ENCODE results near the gene IRF2BP1. TPM values are rescaled to one million over a fixed set of nuclear protein-coding genes. Genes with fewer than 3 reads are reported as not detected.

The IRF2BP1 gene
- total RNA-seq (10 to 100 TPM; 18.0 to 20.3 TPM), polyA plus RNA-seq (ENCODE audit: insufficient read length in 6 of 6) (10 to 100 TPM; 13.7 to 24.7 (median 19.5) TPM)
- long read RNA-seq, donor 1, transcript IRF2BP1-201 (1 exons, 2,564 nt) = major isoform, 27 of 27 reads
- long read RNA-seq, donor 1, partial matches to known transcripts = 0 of 27 reads
- long read RNA-seq, donor 1, other reads (novel, unspliced or antisense) = 0 of 27 reads
- long read RNA-seq, donor 2, transcript IRF2BP1-201 (1 exons, 2,564 nt) = major isoform, 35 of 35 reads
- long read RNA-seq, donor 2, partial matches to known transcripts = 0 of 35 reads
- long read RNA-seq, donor 2, other reads (novel, unspliced or antisense) = 0 of 35 reads
- long read RNA-seq, donor 3, transcript IRF2BP1-201 (1 exons, 2,564 nt) = major isoform, 18 of 18 reads
- long read RNA-seq, donor 3, partial matches to known transcripts = 0 of 18 reads
- long read RNA-seq, donor 3, other reads (novel, unspliced or antisense) = 0 of 18 reads
- long read RNA-seq, donor 4, partial matches to known transcripts = 0 of 1 reads
- long read RNA-seq, donor 4, other reads (novel, unspliced or antisense) = 0 of 1 reads
- long read RNA-seq, donor 5, transcript IRF2BP1-201 (1 exons, 2,564 nt) = major isoform, 21 of 21 reads
- long read RNA-seq, donor 5, partial matches to known transcripts = 0 of 21 reads
- long read RNA-seq, donor 5, other reads (novel, unspliced or antisense) = 0 of 21 reads
- long read RNA-seq, donor 6, transcript IRF2BP1-201 (1 exons, 2,564 nt) = major isoform, 18 of 18 reads
- long read RNA-seq, donor 6, partial matches to known transcripts = 0 of 18 reads
- long read RNA-seq, donor 6, other reads (novel, unspliced or antisense) = 0 of 18 reads
- long read RNA-seq, donor 7, transcript IRF2BP1-201 (1 exons, 2,564 nt) = major isoform, 10 of 10 reads
- long read RNA-seq, donor 7, partial matches to known transcripts = 0 of 10 reads
- long read RNA-seq, donor 7, other reads (novel, unspliced or antisense) = 0 of 10 reads
- long read RNA-seq, donor 8, transcript IRF2BP1-201 (1 exons, 2,564 nt) = major isoform, 22 of 22 reads
- long read RNA-seq, donor 8, partial matches to known transcripts = 0 of 22 reads
- long read RNA-seq, donor 8, other reads (novel, unspliced or antisense) = 0 of 22 reads
- long read RNA-seq, donor 9 = 0 reads
- long read RNA-seq, donor 10 = 0 reads
- long read RNA-seq, donor 11 = 0 reads
- long read RNA-seq, donor 12, transcript IRF2BP1-201 (1 exons, 2,564 nt) = major isoform, 18 of 18 reads
- long read RNA-seq, donor 12, partial matches to known transcripts = 0 of 18 reads
- long read RNA-seq, donor 12, other reads (novel, unspliced or antisense) = 0 of 18 reads

DNA sequence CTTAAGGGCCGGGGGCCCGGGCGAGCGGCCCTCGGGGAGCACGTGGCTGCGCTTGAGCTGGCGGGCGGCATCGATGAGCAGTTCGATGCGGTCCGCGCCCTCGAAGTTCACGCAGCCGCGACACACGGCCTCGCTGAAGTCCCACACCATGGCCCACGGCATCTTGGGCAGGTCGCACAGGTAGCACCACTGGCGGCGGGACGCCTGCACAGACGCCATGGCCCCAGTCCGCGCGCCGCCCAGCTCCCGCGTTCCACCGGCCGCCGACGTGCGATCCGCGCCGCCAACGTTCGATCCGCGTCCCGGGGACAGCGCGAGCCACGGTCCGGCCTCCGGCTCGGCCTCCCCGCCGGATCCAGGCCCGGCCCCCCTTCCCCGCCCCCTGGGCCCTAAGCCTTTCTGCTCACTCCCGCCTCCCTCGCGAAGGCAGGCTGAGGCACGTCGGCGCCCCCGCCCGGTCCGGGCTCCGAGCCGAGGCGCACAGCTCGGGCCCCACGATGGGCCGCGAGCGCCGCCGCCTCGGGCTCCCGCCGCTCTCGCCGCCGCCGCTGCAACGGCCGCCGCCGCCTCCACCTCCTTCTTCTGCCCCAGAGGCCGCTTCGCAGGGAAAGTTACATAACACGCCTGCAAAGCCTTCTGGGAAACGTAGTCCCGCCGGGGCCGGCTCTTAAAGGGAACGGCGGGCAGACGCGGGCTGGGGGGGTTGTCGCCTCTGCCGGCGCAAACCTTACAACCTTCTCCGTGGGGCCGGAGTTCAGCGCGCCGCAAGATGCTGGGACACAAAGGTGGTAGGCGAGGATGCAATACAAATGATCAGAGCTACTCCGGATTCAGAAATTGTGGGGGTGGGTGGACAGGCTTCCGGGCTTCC lies at the start of gene IRF2BP1:
Gene IRF2BP1 (minus strand): TSS at position 586 of the 871 bp plus-strand sequence. CDS start 367 bp downstream, at position 219.
- H3K36me3 ChIP-seq = peaks cover 0 to 16% of the 10 kb centered on the region in 2 donors
- TF ChIP-seq CTCF (IDR thresholded peaks at IDR 0.05) = peak in 1 of 2 donors; percentile 11
- intact Hi-C loops (cut with DNase I) = no loop called here
- no peaks in the 10 kb centered on the region for H3K27me3 ChIP-seq
- no peaks in the 10 kb centered on the region for H3K9me3 ChIP-seq
- H3K27ac ChIP-seq = peak within 1 kb of the TSS; percentile 86 to 95
- H3K4me1 ChIP-seq = peaks cover 31 to 40% of the 10 kb centered on the region in 2 donors
- ATAC-seq (peak; percentile 77), DNase-seq (peak; percentile 92 to 97 (median 93))
- peak within 1 kb of the TSS; percentile 83 to 91 for H3K4me3 ChIP-seq

DNA sequence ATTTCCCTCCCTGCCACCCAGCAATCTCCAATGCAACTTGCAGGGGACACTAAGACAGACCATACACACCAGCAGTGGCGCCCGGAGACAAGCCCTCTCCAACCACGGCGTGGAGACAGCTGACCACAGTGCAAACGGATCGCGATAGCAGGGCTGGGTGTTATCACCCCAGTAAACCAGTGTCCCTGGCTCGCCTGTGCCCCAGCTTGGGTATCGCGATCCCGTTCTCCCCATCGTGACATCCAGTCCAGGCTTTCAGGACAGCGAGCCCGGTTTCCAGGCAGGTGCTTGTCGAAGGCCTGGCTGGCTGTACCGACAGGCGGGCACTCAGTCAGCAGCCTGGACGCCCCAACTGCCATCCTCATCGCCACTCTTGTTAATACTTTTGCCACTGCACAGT lies 49.3 kb upstream of the IRF2BP1 start:
- intact Hi-C loops (cut with DNase I) = no loop called here
- ATAC-seq = no peak

GRCh38 chr19:45934551-45935230 lies 48.8 kb upstream of the IRF2BP1 start:
- intact Hi-C loops (cut with DNase I) = no loop called here
- ATAC-seq (no peak), DNase-seq (peak in 1 of 4 donors; percentile 54)
- H3K27ac ChIP-seq = no peak overlapping the region
- no peak overlapping the region for H3K4me3 ChIP-seq
- peaks cover 2 to 81% of the 10 kb centered on the region in 2 donors for H3K27me3 ChIP-seq
- H3K9me3 ChIP-seq = no peaks in the 10 kb centered on the region
- H3K4me1 ChIP-seq = no peaks in the 10 kb centered on the region
- no peak for TF ChIP-seq CTCF (IDR thresholded peaks at IDR 0.05)
- H3K36me3 ChIP-seq = no peaks in the 10 kb centered on the region

More for the DNA sequence above, 49.3 kb upstream of the IRF2BP1 start:
- TF ChIP-seq CTCF (IDR thresholded peaks at IDR 0.05) = no peak
- H3K27me3 ChIP-seq = peaks cover 4 to 81% of the 10 kb centered on the region in 2 donors
- H3K9me3 ChIP-seq = no peaks in the 10 kb centered on the region
- H3K36me3 ChIP-seq = no peaks in the 10 kb centered on the region
- H3K27ac ChIP-seq = no peak overlapping the region
- no peak overlapping the region for H3K4me3 ChIP-seq
- H3K4me1 ChIP-seq = no peaks in the 10 kb centered on the region
- peak in 1 of 4 donors; percentile 54 for DNase-seq

DNA sequence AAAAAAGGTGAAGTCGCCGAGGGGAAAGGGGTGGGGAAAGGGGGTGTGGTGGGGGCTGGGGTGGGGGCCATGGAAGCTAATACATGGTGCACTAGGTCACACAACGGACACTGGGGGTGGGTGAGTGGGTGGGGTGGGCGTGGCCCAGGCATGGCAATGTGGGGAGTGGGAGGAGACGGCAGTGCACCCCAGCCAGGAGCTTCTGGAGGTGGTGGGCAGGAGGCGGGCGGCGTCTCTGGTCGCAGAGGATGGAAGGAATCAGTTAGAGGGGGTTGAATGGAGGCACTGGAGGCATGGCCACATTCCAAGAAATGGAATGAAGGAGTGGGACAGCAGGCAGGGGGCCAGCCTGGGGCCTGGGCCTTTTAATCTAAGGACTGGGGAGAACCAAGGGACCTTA lies 47.8 kb upstream of the IRF2BP1 start:
- DNase-seq (peak in 1 of 4 donors; percentile 44), ATAC-seq (no peak)
- intact Hi-C loops (cut with DNase I) = no loop called here
- no peak overlapping the region for H3K27ac ChIP-seq
- peaks cover 0 to 71% of the 10 kb centered on the region in 2 donors for H3K27me3 ChIP-seq
- H3K36me3 ChIP-seq = no peaks in the 10 kb centered on the region
- TF ChIP-seq CTCF (IDR thresholded peaks at IDR 0.05) = no peak
- H3K9me3 ChIP-seq = no peaks in the 10 kb centered on the region
- no peaks in the 10 kb centered on the region for H3K4me1 ChIP-seq
- no peak overlapping the region for H3K4me3 ChIP-seq
